ENCODE results near the gene TMEM218. TPM values are rescaled to one million over a fixed set of nuclear protein-coding genes. Genes with fewer than 3 reads are reported as not detected.

Gene TMEM218
- total and polyA plus RNA-seq, 12 donors = 19.3 to 42.3 (median 25.8) TPM

DNA sequence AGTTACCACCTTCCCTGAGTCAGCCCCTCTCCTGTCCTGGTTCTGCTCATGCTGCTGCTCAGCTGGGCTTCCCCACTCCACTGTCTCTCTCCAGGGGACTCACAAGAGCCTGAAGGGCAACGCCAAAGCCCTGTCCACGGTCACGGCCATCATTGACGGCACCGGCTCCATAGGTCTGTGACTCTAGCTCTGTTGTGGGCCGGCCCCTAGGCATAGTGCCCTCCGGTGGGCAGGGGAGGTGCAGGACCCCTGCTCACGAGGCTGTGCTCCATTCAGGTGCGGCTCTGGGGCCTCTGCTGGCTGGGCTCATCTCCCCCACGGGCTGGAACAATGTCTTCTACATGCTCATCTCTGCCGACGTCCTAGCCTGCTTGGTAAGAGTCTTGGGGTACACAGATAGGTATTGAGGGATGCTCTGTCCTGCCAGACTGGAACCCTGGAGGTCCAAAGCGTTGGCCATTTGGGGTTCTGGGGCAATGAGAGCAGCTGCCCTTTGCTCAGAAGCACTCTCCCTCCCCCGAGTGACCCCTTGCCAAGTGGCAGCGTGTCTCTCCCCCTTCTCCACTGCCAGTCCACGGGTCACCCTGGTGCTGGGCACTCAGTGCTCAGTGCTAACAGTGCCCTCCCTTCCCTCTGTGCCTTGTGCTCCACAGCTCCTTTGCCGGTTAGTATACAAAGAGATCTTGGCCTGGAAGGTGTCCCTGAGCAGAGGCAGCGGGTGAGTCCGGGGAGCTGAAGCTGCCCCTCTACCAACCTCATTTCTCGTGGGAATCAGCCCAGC lies 25.9 kb downstream of the TMEM218 start:
- peaks cover 0 to 58% of the 10 kb centered on the region in 2 donors for H3K36me3 ChIP-seq (replicated peaks in 1 of 2)
- intact Hi-C loops (cut with DNase I) = no loop called here
- TF ChIP-seq, protein P1, sequence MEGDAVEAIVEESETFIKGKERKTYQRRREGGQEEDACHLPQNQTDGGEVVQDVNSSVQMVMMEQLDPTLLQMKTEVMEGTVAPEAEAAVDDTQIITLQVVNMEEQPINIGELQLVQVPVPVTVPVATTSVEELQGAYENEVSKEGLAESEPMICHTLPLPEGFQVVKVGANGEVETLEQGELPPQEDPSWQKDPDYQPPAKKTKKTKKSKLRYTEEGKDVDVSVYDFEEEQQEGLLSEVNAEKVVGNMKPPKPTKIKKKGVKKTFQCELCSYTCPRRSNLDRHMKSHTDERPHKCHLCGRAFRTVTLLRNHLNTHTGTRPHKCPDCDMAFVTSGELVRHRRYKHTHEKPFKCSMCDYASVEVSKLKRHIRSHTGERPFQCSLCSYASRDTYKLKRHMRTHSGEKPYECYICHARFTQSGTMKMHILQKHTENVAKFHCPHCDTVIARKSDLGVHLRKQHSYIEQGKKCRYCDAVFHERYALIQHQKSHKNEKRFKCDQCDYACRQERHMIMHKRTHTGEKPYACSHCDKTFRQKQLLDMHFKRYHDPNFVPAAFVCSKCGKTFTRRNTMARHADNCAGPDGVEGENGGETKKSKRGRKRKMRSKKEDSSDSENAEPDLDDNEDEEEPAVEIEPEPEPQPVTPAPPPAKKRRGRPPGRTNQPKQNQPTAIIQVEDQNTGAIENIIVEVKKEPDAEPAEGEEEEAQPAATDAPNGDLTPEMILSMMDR (IDR thresholded peaks at IDR 0.05) = no peak
- TF ChIP-seq POLR2A (IDR thresholded peaks at IDR 0.05) = no peak
- peak in 2 of 7 donors; percentile 9 to 15 for DNase-seq
- 85 to 89% (median 86%) methylated on average over 4 to 20 of the region's 20 CpGs for WGBS, 4 donors
- H3K9me3 ChIP-seq (replicated peaks in 1 of 3) = no peaks in the 10 kb centered on the region
- H3K4me3 ChIP-seq = no peak overlapping the region
- H3K27ac ChIP-seq = peak overlapping the region in 1 of 5 donors; percentile 2
- no peaks in the 10 kb centered on the region for H3K27me3 ChIP-seq
- H3K4me1 ChIP-seq (replicated peaks in 1 of 2) = peaks cover 13 to 27% of the 10 kb centered on the region in 2 donors

DNA sequence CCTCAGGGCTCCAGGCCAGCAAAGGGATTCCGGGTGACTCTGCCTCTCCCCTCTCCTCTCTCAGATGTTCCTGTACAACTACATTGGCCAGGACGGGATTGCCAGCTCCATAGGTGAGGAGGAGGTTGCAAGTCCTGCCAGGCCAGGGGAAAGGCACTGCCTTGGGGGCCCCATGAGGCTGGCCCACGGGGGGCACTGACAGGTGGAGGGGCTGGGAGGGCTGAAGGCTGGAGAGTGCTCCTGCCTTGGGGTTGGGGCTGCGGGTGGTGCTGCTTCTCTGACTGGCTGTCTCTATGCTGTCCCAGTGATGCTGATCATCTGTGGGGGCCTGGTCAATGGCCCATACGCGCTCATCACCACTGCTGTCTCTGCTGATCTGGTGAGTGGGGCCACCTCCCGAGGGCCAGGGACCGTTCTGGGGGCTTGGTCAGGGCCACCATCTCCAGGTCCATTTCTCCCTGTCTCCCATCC lies 26.6 kb downstream of the TMEM218 start:
- WGBS, 4 donors = 87 to 96% (median 92%) methylated on average over 3 to 8 of the region's 8 CpGs
- intact Hi-C loops (cut with DNase I) = no loop called here
- H3K9me3 ChIP-seq (replicated peaks in 1 of 3) = no peaks in the 10 kb centered on the region
- peaks cover 0 to 63% of the 10 kb centered on the region in 2 donors for H3K36me3 ChIP-seq (replicated peaks in 1 of 2)
- peak overlapping the region in 1 of 5 donors; percentile 2 for H3K27ac ChIP-seq
- H3K27me3 ChIP-seq = no peaks in the 10 kb centered on the region
- no peak overlapping the region for H3K4me3 ChIP-seq
- TF ChIP-seq, protein P1 (IDR thresholded peaks at IDR 0.05) = no peak
- TF ChIP-seq POLR2A (IDR thresholded peaks at IDR 0.05) = no peak
- DNase-seq = peak in 1 of 7 donors; percentile 9
- peaks cover 13 to 27% of the 10 kb centered on the region in 2 donors for H3K4me1 ChIP-seq (replicated peaks in 1 of 2)

DNA sequence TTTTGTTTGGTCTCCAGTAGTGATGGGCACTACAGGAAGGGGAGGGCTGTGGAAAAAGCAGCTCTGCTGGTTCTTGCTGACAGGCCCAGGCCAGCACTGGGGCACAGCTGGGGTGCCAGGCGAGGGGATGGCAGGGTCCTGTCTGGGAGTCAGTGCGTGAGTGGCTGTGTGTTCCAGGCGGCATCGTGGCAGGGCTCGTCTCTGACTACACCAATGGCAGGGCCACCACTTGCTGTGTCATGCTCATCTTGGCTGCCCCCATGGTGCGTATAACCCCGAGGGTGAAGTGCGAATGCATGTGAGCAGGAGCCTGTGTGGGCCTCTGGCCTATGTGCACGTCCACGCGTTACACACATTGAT lies 27.4 kb downstream of the TMEM218 start:
- H3K4me1 ChIP-seq (replicated peaks in 1 of 2) = peaks cover 13 to 28% of the 10 kb centered on the region in 2 donors
- no peaks in the 10 kb centered on the region for H3K27me3 ChIP-seq
- intact Hi-C loops (cut with DNase I) = no loop called here
- peak in 3 of 7 donors; percentile 10 to 52 (median 12) for DNase-seq
- H3K27ac ChIP-seq = peak overlapping the region in 2 of 5 donors; percentile 78 to 86
- TF ChIP-seq, protein P1 (IDR thresholded peaks at IDR 0.05) = no peak
- no peak for TF ChIP-seq POLR2A (IDR thresholded peaks at IDR 0.05)
- peaks cover 0 to 64% of the 10 kb centered on the region in 2 donors for H3K36me3 ChIP-seq (replicated peaks in 1 of 2)
- 90 to 100% (median 94%) methylated on average over 3 to 11 of the region's 11 CpGs for WGBS, 4 donors
- no peaks in the 10 kb centered on the region for H3K9me3 ChIP-seq (replicated peaks in 1 of 3)
- no peak overlapping the region for H3K4me3 ChIP-seq

DNA sequence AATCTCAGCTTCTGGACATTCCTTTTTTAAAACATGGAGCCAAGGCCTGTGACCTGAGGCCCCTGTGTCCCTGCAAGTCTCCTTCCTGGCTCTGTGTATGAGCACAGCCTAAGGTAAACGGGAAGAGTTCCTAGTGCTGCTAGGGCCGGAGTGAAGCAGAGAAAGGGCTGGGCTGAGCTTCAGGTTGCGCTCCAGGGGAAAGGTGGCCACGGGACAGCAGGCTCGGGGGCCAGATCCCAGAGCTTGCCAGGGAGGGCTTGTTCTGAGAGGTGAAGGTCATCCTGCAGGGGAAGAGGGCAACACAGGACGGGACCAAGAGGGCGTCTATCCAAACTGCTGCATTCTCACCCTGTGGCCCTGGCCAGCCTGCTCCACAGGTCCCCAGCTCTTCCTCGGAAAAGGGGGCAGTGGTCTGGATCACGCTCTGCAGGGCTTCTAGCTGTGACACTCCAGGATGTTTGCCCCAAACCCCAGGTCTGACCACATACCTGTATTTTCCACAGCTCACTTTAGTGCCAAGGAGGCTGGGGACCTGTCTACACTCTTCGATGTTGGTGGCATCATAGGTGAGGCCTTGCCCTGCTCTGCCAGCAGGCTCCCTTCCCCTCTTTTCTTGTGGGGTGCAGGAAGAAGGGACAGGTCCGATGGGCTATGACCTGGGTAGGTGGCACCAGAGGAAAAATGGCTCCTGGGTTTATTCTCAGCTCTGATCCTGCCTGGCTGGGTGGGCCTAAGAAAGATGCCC lies 27.9 kb downstream of the TMEM218 start:
- Histone ChIP-seq H3K27me3 (no peaks in the 10 kb centered on the region), H3K27ac (peak overlapping the region in 4 of 5 donors; percentile 66 to 86 (median 76)), H3K4me3 (no peak overlapping the region), H3K36me3 (replicated peaks in 1 of 2) (peaks cover 0 to 68% of the 10 kb centered on the region in 2 donors), H3K4me1 (replicated peaks in 1 of 2) (peaks cover 13 to 31% of the 10 kb centered on the region in 2 donors), H3K9me3 (replicated peaks in 1 of 3) (no peaks in the 10 kb centered on the region)
- intact Hi-C loops (cut with DNase I) = no loop called here
- no peak for DNase-seq
- WGBS, 4 donors = 46 to 71% (median 64%) methylated on average over 10 to 11 of the region's 11 CpGs
- no peak for TF ChIP-seq POLR2A (IDR thresholded peaks at IDR 0.05)
- TF ChIP-seq, protein P1 (IDR thresholded peaks at IDR 0.05) = no peak

All from adrenal gland (tissue), 12 donors.